Subcutaneous adipose tissue (tissue), 4 donors: ENCODE results near the gene ACADL. TPM values are rescaled to one million over a fixed set of nuclear protein-coding genes. Genes with fewer than 3 reads are reported as not detected.

Source experiments
- total RNA-seq, 4 donors: library from RNA; depleted of rRNA; stranded (reverse); fragments of >200 nt; gene quantifications; one replicate each; pipeline ENCODE4 v1.1.0, GENCODE V29; 2016
- TF ChIP-seq, protein P1 (sequence below): fragments of 450-650 bp; IDR thresholded peaks from one replicate; pipeline ENCODE4 v1.5.1; 2016; ENCODE audit warnings: low read depth, mild to moderate bottlenecking, control low read depth, antibody characterized with exemption, moderate library complexity

ACADL gene
- total RNA-seq, 4 donors from 2014 or later: 15.3 to 41.8 (median 21.7) TPM

DNA sequence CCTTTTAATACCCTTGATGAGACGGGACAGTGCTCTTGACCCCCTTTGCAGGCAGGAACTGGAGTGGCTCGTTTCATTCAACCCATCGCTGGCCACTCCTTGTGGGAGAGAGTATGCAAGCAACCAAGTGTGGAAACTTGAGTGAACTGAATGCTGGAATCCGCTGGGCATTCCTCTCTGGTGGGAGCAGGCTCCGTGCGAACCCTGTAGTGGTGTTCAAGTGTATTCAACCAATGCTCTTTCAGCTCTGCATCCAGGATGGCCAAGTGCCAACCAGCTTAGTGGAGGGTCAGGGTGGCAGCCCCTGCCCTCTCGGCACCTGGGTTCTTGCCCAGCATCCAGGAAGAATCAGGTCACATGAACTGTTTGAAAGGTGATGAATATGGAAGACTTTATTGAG is 3.3 kb upstream of the ACADL start:
- TF ChIP-seq, protein P1, sequence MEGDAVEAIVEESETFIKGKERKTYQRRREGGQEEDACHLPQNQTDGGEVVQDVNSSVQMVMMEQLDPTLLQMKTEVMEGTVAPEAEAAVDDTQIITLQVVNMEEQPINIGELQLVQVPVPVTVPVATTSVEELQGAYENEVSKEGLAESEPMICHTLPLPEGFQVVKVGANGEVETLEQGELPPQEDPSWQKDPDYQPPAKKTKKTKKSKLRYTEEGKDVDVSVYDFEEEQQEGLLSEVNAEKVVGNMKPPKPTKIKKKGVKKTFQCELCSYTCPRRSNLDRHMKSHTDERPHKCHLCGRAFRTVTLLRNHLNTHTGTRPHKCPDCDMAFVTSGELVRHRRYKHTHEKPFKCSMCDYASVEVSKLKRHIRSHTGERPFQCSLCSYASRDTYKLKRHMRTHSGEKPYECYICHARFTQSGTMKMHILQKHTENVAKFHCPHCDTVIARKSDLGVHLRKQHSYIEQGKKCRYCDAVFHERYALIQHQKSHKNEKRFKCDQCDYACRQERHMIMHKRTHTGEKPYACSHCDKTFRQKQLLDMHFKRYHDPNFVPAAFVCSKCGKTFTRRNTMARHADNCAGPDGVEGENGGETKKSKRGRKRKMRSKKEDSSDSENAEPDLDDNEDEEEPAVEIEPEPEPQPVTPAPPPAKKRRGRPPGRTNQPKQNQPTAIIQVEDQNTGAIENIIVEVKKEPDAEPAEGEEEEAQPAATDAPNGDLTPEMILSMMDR: no peak

DNA sequence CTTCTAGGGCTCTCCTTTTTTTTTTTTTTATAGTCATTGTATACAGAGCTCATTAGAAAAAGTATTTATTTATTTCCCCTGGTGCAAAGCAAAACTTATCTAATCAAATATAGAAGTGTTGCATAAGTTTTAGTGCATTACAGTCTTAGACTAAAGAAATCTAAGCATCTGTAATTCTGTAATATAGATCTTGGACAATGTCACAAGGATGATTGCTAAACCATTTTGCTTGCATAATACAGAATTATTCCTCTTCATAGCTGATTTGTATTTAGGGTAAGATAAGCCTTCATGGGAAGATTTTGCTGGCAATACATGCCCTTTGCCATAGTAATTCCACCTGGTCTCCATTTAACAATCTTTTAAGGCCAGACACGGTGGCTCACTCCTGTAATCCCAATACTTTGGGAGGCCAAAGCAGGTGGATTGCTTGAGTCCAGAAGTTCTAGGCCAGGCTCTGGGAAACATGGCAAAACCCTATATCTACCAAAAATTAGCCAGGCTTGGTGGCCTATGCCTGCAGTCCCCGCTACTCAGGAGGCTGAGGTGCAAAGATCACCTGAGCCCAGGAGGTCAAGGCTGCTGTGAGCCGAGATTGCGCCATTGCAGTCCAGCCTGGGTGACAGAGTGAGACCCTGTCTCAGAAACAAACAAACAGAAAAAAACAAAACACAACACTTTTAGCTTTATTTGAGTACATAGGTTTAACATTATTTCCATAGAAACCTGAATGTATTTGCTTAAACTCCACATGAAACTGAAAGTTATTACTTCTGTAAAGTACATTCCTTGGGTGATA is 2.2 kb upstream of the ACADL start:
- TF ChIP-seq, protein P1: no peak

DNA sequence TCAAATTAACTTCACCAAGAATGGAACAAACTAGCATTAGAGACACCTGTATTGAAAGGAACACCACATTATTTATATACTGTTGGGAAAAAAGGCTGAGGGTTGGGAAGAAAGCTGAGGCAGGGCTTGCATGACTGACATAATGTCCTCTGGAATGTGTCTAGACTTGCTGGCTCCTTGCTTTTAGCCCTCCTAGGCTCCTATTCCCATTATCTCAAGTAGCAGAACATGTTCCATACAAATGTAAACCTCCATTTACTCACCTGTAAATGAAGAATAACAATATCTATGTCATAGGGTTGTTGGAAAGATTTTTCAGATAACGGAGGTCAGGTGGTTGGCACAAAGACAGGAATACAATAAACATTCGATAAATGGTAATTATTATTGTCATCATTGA is 976 bp upstream of the ACADL start:
- TF ChIP-seq, protein P1: no peak

DNA sequence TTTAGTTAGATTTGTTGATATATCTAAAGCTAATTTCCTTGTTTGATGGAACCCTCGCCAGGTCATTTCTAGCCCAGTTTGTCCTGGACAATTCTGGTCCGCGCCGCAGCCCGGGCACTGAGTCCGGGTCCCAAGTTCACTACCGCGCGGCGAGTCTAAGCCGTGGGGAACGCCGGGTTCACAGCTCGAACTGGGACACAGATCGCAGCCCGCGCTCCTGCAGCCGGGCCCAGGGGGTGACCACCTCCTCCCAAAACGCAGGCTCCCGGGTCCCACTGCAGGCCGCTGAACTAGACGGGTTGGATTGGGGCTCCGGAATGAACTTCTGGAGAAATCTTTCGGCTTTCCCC is 681 bp downstream of the ACADL start:
- TF ChIP-seq, protein P1: no peak

DNA sequence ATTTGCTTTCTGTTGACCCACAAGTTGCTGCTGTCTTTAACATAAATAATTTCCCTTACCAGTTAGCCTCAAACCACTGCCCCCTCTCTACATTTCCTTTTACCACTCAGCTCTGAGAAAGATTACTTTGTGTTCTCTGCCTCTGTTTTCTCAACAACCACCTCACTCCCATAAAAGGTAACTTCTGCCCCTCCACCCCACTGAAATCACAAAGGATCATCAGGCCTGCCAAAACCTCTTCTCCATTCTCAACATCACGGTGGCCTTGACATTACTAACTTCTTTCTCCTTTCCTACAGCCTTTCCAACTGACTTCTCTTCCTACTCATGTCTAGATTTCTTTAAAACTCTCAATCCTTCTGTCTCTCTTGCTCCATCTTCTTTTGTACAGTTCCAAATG is 10.1 kb downstream of the ACADL start:
- TF ChIP-seq, protein P1: no peak

DNA sequence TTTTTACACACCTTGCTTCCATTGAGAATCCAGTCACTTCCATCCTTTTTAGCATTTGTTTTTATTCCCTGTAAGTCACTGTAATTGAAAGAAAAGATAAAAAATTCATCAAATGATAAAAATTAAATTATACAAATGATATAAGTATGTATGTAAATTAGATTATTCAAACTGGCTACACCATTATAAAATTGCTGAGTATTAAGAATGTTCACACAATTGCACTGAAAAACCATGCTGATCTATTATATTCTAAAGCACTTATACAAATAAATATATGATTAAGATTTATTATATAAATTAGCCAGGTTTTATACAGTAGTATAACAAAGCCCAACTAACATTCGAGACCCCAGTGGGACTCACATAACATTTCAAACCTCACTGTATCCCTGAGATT is 15.1 kb downstream of the ACADL start:
- TF ChIP-seq, protein P1: no peak

DNA sequence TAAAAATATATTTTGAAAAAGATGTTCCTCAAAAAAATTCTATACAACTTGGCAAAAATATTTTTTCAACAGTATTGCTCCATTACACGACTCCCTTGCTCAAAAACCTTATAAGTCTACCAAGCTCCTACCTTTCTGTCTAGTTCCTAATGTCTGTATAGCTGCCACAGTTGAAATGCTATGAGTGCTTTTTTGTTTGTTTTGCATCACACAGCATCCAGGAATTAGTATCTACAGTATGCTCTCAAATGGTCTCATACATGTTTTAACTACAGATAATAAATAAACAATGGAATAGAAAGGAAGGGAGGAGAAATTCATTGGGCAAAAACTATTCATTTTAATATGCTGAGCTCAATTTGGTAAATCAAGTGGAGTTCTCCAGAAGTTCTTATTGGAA is 17.3 kb downstream of the ACADL start:
- TF ChIP-seq, protein P1: no peak
